ENCODE data around the gene LKAAEAR1.

- TF ChIP-seq NR1H2 (CRISPR knock-in tag; IDR thresholded peaks at IDR 0.05; ENCODE audit: borderline replicate concordance, low read depth) (no peak), AGO1 (IDR thresholded peaks at IDR 0.05; ENCODE audit: low read depth, low read length, poor library complexity, severe bottlenecking) (no peak), GLI4 (CRISPR knock-in tag; IDR thresholded peaks at IDR 0.05; ENCODE audit: borderline replicate concordance) (no peak), U2AF1 (optimal IDR thresholded peaks at IDR 0.05; ENCODE audit: low read depth, low read length) (no peak), CTCF (CRISPR knock-in tag; IDR thresholded peaks at IDR 0.05) (no peak), JUN (CRISPR knock-in tag; IDR thresholded peaks at IDR 0.05) (no peak), NFE2L2 (IDR thresholded peaks at IDR 0.05; ENCODE audit: low read length) (no peak), HMG20A (CRISPR knock-in tag; IDR thresholded peaks at IDR 0.05; ENCODE audit: borderline replicate concordance) (no peak), HBP1 (CRISPR knock-in tag; IDR thresholded peaks at IDR 0.05; ENCODE audit: low read depth) (no peak)
- TF ChIP-seq, protein P1, sequence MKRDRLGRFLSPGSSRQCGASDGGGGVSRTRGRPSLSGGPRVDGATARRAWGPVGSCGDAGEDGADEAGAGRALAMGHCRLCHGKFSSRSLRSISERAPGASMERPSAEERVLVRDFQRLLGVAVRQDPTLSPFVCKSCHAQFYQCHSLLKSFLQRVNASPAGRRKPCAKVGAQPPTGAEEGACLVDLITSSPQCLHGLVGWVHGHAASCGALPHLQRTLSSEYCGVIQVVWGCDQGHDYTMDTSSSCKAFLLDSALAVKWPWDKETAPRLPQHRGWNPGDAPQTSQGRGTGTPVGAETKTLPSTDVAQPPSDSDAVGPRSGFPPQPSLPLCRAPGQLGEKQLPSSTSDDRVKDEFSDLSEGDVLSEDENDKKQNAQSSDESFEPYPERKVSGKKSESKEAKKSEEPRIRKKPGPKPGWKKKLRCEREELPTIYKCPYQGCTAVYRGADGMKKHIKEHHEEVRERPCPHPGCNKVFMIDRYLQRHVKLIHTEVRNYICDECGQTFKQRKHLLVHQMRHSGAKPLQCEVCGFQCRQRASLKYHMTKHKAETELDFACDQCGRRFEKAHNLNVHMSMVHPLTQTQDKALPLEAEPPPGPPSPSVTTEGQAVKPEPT (CRISPR knock-in tag; IDR thresholded peaks at IDR 0.05; ENCODE audit: low read depth): no peak
- TF ChIP-seq, protein P2, sequence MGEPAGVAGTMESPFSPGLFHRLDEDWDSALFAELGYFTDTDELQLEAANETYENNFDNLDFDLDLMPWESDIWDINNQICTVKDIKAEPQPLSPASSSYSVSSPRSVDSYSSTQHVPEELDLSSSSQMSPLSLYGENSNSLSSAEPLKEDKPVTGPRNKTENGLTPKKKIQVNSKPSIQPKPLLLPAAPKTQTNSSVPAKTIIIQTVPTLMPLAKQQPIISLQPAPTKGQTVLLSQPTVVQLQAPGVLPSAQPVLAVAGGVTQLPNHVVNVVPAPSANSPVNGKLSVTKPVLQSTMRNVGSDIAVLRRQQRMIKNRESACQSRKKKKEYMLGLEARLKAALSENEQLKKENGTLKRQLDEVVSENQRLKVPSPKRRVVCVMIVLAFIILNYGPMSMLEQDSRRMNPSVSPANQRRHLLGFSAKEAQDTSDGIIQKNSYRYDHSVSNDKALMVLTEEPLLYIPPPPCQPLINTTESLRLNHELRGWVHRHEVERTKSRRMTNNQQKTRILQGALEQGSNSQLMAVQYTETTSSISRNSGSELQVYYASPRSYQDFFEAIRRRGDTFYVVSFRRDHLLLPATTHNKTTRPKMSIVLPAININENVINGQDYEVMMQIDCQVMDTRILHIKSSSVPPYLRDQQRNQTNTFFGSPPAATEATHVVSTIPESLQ (CRISPR knock-in tag; conservative IDR thresholded peaks at IDR 0.05): no peak
- TF ChIP-seq, protein P3, sequence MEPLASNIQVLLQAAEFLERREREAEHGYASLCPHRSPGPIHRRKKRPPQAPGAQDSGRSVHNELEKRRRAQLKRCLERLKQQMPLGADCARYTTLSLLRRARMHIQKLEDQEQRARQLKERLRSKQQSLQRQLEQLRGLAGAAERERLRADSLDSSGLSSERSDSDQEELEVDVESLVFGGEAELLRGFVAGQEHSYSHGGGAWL (CRISPR knock-in tag; IDR thresholded peaks at IDR 0.05): no peak
Observed at GRCh38 chr20:64119301-64119680, 35.1 kb upstream of the LKAAEAR1 start.

Data from HepG2 (cell line).